Tibial nerve (tissue), 4 donors: ENCODE results near the gene FBXO42.
"Not testable (repeated sequence)": the region's sequence is repeated elsewhere in the genome, so short reads cannot be mapped to it uniquely, and the experiment has no call there.

ENCODE experiments used
- CTCF ChIP-seq, 5 experiments: fragments of 200-600 bp in 3 of 5; fragments of 450-650 bp in 2 of 5; sonication (generic) in 3 of 5; IDR thresholded peaks; one replicate each; pipeline ENCODE4 v1.5.1; 2016 to 2019; ENCODE audit warnings: antibody characterized with exemption in 5 of 5, mild to moderate bottlenecking in 3 of 5, moderate library complexity in 2 of 5
- EP300 ChIP-seq, 2 donors: sonication (generic); formaldehyde crosslinking; IDR thresholded peaks; one replicate each; pipeline ENCODE4 v1.6.1; 2017; ENCODE audit warnings: antibody characterized with exemption in 2 of 2, mild to moderate bottlenecking in 1 of 2

- not testable (repeated sequence) for TF ChIP-seq EP300, CTCF (IDR thresholded peaks at IDR 0.05)
Observed at GRCh38 chr1:16343276-16343675, 9.0 kb downstream of the FBXO42 start.
